HG03159 (cell line): ENCODE results near the gene SLC16A7.

Source experiments
- ATAC-seq: cut with Tn5 transposase; IDR thresholded peaks from one replicate; pipeline ENCODE4 v1.9.1; 2021; ENCODE audit warnings: mild to moderate bottlenecking, moderate library complexity; ENCODE audit not compliant: unreplicated experiment

The SLC16A7 gene

GRCh38 chr12:59660921-59661597 is 65.2 kb downstream of the SLC16A7 start:
- ATAC-seq = no peak

- ATAC-seq = no peak
These were observed 68.7 kb downstream of the SLC16A7 start for GRCh38 chr12:59664495-59664894.

GRCh38 chr12:59665701-59666100 is 69.9 kb downstream of the SLC16A7 start:
- ATAC-seq = no peak

DNA sequence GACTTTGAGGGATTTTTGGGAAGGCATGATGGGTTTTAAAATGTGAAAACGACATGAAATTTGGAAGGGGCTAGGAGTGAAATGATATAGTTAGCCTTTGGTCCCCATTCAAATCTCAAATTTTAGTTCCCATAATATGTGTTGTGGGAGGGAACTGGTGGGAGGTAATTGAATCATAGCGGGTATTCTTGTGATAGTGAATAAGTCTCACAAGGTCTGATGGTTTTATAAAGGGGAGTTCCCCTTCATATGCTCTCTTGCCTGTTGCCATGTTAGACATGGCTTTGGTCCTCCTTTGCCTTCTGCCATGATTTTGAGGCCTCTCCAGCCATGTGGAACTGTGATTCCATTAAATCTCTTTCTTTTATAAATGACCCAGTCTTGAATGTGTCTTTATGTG is 72.8 kb downstream of the SLC16A7 start:
- ATAC-seq = no peak

DNA sequence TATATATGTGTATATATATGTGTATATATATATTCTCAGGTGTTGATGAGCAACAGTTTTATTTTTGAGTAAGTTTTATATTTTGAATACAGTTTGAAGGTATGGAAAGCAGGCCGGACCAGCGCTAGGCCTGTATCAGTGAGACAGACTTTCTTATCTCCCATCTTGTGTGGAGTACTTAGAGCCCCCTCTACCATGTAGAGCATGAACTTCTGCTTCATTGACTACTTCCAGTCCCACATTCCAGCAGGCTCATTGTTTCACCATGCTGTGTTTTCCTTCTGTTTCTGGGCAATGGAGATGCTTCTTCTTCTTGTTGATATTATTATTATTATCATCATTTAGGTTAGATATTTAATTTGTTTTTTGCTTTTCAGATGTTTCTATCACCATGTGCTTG is 76.4 kb downstream of the SLC16A7 start:
- no peak for ATAC-seq

DNA sequence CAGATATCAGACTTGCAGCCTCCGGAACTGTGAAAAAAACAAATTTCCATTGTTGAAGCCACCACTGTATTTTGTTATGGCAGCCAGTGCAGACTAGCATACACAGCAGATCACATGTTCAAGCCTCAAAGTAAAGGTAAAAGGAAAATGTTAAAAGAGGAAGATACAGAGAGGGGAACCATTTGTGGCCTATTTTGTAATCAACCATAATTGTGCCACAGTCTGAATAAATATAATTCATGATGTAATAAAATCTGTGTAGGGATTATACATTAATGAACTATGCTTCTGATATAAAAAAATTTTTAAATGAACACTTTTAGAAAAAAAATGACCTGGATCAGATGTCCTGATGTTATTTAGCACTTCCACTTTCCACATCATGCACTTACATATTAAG is 79.6 kb downstream of the SLC16A7 start:
- ATAC-seq = no peak

GRCh38 chr12:59677857-59678256 is 82.0 kb downstream of the SLC16A7 start:
- ATAC-seq = no peak

DNA sequence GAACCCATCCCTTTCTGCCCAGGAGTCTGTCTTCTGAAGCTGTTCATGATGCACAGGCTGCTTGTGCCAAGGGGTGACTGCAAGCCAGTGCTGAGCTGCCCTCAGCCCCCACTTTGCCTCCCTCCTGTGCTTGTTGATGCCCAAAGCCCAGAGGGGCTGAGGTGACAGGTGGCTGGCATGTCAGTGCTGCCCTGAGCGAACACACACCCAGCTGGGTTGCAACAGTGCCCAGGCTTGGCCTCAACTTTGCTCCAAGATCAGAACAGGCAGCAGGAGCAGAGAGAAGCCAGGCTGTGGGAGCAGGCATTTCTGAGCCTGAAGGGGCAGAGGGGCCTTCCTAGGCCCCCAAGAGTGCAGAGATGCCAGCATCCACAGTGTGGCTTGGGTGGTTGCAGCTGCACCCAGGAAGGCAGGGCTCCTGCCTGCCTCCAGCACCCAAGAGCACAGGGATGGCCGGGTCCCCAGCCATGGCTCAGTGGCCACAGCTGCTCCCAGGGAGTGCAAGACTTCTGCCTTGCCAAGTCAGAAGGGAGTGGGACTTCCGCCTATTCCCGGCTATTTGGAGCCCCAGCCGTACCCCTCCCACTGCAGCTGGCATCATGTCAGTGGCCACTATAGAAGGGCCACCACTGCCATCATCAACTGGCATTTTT is 83.1 kb downstream of the SLC16A7 start:
- ATAC-seq = no peak

- no peak for ATAC-seq
These were observed 93.9 kb downstream of the SLC16A7 start for GRCh38 chr12:59689776-59690175.

GRCh38 chr12:59695379-59695778 is 99.5 kb downstream of the SLC16A7 start:
- no peak for ATAC-seq

GRCh38 chr12:59698600-59698999 is 102.8 kb downstream of the SLC16A7 start:
- no peak for ATAC-seq

DNA sequence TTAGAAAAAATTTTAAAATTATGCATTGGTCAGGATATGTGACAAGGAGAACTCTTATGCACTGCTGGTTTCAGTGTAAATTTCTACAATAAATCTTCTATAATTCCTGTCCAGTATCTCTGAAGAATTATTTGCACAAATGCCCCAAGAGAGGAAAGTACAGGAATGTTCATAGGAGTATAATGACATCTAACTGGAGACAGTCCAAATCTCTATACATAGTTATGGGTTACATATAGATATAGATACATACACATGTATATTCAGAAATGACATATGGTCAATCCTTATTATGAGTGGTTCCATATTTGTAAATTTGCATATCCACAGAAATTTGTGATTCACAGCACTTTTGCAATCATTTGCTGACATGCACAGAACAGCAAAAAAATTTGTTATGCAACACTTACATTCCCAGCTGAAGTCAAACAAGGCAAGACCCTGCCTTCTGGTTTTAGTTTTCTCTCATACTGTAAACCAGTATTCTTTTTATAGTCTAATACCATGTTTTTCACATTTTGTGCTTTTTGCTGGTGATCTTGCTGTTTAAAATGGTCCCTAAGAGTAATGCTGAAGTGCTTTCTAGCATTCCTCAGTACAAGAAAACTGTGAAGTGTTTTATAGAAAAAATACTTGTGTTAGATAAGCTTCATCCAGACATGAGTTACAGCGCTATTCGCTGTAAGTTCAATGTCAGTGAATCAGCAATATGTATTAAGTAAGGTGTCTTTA is 103.8 kb downstream of the SLC16A7 start:
- no peak for ATAC-seq

GRCh38 chr12:59700153-59700450 is 104.3 kb downstream of the SLC16A7 start:
- ATAC-seq = no peak

GRCh38 chr12:59708064-59708463 is 112.2 kb downstream of the SLC16A7 start:
- no peak for ATAC-seq

DNA sequence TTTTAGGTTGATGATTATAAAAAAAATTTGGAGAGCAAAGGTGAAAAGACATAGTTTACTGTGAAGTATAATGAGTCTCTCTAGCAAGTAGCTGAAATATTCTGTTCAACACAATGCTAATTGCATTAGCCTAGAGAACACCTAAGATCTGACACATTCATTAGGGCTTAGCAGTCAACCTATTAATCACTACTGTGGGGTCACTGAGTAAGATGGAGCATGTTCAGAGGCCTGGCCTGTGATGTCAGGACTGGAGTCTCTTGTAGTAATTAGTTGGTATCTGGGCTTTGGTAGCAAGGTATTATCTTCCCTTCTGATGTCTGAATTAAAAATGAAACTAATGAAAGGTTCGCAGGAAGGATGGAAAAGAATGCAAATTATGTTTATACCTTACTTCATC is 112.7 kb downstream of the SLC16A7 start:
- no peak for ATAC-seq

DNA sequence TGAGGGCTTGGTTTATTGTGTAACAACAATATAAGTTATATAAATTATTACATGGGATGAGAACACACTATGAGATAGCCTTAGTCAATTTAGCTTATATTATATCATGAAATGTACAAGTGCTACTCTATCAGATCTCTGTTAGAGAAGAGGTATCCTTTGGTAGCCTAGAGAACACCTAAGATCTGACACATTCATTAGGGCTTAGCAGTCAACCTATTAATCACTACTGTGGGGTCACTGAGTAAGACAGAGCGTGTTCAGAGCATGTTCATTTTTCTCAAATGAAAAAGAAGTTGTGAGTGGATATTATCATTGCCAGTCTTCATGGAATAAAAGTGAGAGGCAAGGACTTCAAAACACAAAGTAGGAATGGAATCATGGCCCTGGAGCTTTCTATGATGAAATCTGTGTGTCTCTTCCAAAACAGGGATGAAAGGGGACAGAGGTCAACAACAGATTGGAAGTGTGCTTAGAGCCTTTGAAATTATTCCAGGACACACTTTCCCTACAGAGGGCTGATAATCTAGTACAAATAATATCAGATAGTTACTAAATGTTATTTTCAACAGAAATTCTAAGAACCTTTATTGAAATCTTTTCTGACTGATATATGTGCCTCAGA is 114.3 kb downstream of the SLC16A7 start:
- no peak for ATAC-seq

- no peak for ATAC-seq
These were observed 115.1 kb downstream of the SLC16A7 start for GRCh38 chr12:59710964-59711363.

- no peak for ATAC-seq
These were observed 119.6 kb downstream of the SLC16A7 start for GRCh38 chr12:59715434-59715833.

GRCh38 chr12:59716043-59716442 is 120.2 kb downstream of the SLC16A7 start:
- ATAC-seq = no peak

GRCh38 chr12:59717436-59717835 is 121.6 kb downstream of the SLC16A7 start:
- no peak for ATAC-seq

- ATAC-seq = no peak
These were observed 123.9 kb downstream of the SLC16A7 start for GRCh38 chr12:59719701-59720100.

DNA sequence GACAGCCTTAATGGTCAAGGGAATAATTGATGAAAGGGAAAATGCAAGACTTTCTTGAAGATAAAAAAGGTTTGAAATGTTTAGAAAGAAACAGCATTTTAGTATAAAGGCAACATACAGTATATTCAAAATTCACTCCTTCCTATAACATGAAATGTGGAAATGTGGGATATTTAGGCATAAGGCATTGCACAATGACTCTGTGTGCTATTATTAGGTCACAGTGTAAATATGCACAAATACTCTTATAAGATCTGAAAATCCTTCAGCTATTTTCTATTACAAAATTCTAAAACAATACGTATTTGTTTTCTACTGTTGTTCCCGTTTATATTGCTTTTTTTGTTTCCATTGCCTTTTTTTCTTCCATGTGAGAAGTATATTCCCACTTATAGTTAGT is 127.7 kb downstream of the SLC16A7 start:
- ATAC-seq = no peak
